Common myeloid progenitor, CD34-positive (primary cell): ENCODE results near the gene CDRT4.

Experiments
- CTCF ChIA-PET: fragments of 350-600 bp; sonication (Branson Sonifier 250); formaldehyde crosslinking; loops from one replicate; lab custom pipeline; 2021; ENCODE audit warnings: antibody characterized with exemption; lab: Charles Lee
- POLR2A ChIA-PET: fragments of 350-600 bp; sonication (Branson Sonifier 250); formaldehyde crosslinking; loops from one replicate; lab custom pipeline; 2021; ENCODE audit warnings: antibody characterized with exemption; lab: Charles Lee
- DNase-seq, 3 donors: peaks; one replicate each; pipeline versions ENCODE4 v3.0.0 to v3.0.0-alpha.2; 2013
- H3K27ac ChIP-seq, 2 experiments: 1 replicate in 1 of 2; 2 replicates in 1 of 2; pipeline ENCODE4 v1.7.0; 2013; ENCODE audit warnings: inconsistent platforms in 2 of 2, low read length in 2 of 2, mild to moderate bottlenecking in 2 of 2, low read depth in 1 of 2, moderate library complexity in 1 of 2; ENCODE audit not compliant: severe bottlenecking in 2 of 2, insufficient read depth in 1 of 2, poor library complexity in 1 of 2
- H3K27me3 ChIP-seq, 5 experiments: replicated peaks in 2 of 5; 1 replicate in 3 of 5; 2 replicates in 2 of 5; pipeline versions ENCODE4 v1.6.1 to v1.7.0; 2013; ENCODE audit warnings: low read length in 4 of 5, mild to moderate bottlenecking in 2 of 5, moderate library complexity in 2 of 5, inconsistent platforms in 1 of 5; ENCODE audit not compliant: insufficient read depth in 5 of 5, control insufficient read depth in 4 of 5
- H3K36me3 ChIP-seq, 4 experiments: 1 replicate in 2 of 4; 2 replicates in 2 of 4; pipeline versions ENCODE4 v1.6.1 to v1.7.0; 2013; ENCODE audit warnings: low read length in 3 of 4, control low read depth in 1 of 4, mild to moderate bottlenecking in 1 of 4; ENCODE audit not compliant: control insufficient read depth in 4 of 4, insufficient read depth in 4 of 4
- H3K4me1 ChIP-seq, 4 experiments: 1 replicate in 3 of 4; 2 replicates in 1 of 4; pipeline versions ENCODE4 v1.6.1 to v1.7.1; 2013; ENCODE audit warnings: low read length in 3 of 4, mild to moderate bottlenecking in 3 of 4, control low read depth in 1 of 4, inconsistent platforms in 1 of 4, moderate library complexity in 1 of 4; ENCODE audit not compliant: control insufficient read depth in 4 of 4, insufficient read depth in 4 of 4; ENCODE audit errors: control extremely low read depth in 1 of 4
- H3K4me3 ChIP-seq, 7 experiments: 1 replicate in 4 of 7; 2 replicates in 3 of 7; pipeline versions ENCODE4 v1.5.1 to v1.7.0; 2013; ENCODE audit warnings: mild to moderate bottlenecking in 7 of 7, low read length in 6 of 7, moderate library complexity in 6 of 7, inconsistent platforms in 2 of 7, low read depth in 2 of 7, control low read depth in 1 of 7; ENCODE audit not compliant: insufficient read depth in 4 of 7, control insufficient read depth in 1 of 7; ENCODE audit errors: extremely low read depth in 1 of 7
- H3K9me3 ChIP-seq, 5 experiments: 1 replicate in 4 of 5; 2 replicates in 1 of 5; pipeline versions ENCODE4 v1.6.1 to v1.7.1; 2013; ENCODE audit warnings: low read length in 4 of 5, mild to moderate bottlenecking in 2 of 5, inconsistent platforms in 1 of 5, low read depth in 1 of 5, moderate library complexity in 1 of 5; ENCODE audit not compliant: control insufficient read depth in 4 of 5, insufficient read depth in 2 of 5; ENCODE audit errors: control extremely low read depth in 1 of 5
- WGBS: methylation state at CpG from one replicate; pipeline ENCODE4 v1.1.5; 2013; ENCODE audit not compliant: insufficient coverage; 5-methylcytosine and 5-hydroxymethylcytosine counted together

The CDRT4 gene

DNA sequence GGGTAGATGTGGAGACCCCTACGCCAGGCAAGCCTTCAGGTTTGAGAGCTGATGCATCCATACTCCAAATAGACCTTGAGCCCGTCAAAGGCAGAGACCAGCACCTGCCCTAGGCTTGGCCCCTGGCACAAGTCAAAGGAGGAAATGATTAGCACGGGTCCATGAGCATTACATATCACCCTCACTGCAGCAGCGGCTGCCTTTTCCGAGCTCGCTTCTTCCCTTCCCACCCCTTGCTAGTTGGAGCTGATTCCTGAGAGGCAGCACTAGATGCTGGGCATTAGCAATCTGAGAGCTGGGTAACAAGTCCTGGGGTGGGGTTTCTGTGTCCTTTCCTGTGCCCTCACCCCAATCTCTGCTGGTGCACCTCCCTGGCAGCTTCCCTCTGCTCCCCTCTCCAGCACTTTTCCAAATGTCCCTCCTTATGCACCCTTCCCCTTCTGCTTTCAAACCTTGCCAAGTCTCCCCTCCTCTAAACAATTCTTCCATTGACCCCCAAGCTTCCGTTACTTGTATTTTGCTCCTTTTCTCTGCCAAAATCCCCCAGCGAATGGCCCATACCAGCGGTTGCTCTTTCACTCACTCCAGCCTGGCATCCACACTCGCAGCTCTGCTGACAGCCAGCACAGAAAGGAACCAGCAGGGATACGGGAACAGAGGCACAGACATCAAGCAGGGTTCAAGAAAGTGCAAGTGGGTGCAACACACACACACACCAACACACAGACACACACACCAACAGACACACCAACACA is 3.0 kb downstream of the CDRT4 start:
- peak in 1 of 3 donors; percentile 12 for DNase-seq
- CTCF ChIA-PET, result no interaction called here
- no peak overlapping the region for H3K27ac ChIP-seq
- no peaks in the 10 kb centered on the region for H3K27me3 ChIP-seq
- H3K9me3 ChIP-seq, result peaks cover 0 to 3% (median 0%) of the 10 kb centered on the region in 5 experiments
- no peaks in the 10 kb centered on the region for H3K4me1 ChIP-seq
- POLR2A ChIA-PET, result no interaction called here
- no peak overlapping the region for H3K4me3 ChIP-seq
- no peaks in the 10 kb centered on the region for H3K36me3 ChIP-seq
- WGBS, result 90% methylated on average over 5 of the region's 11 CpGs

DNA sequence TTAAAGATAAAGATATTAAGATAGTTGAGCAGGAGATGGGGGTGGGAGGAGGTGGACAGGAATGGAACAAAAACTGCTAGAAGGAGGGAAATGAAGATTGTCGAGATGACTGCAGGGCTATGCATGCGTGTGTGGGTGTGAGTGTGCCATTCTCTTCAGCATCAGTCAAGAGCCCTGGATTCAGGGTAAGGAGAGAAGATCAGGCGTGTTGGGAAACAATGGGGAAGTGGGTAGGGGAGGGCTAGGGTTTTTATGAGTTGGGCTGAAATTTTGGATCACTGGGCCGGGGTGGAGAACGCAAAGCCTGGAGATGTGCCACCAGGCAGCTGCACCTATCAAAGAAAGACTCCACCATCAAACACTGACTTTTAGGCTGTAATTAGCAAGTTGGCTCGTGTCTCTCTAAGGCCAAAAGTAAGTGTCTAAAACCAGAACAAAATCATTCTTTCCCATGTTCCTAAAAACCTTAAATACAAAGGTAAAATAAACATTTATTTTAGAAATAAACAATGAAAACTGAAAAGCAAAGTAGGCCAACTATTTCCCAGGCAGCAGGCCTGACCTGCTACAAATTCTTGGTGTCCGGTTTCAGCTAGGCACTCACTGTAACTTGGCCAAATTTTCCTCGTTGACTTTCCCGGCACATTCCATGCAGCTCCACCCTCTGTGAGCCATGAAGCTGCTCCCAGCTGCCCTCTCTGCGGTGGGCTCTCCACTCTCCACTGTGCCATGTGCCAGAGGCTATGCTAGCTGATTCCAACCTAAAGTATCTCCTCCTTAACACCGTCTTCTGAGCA is 4.2 kb downstream of the CDRT4 start:
- 100% methylated on average over 6 of the region's 11 CpGs for WGBS
- no peak overlapping the region for H3K27ac ChIP-seq
- no peaks in the 10 kb centered on the region for H3K36me3 ChIP-seq
- H3K27me3 ChIP-seq, result no peaks in the 10 kb centered on the region
- no peak overlapping the region for H3K4me3 ChIP-seq
- peaks cover 0 to 3% (median 0%) of the 10 kb centered on the region in 5 experiments for H3K9me3 ChIP-seq
- CTCF ChIA-PET, result interaction anchor here (1.4 kb wide), 1 partner anchor 52 kb away, joined by 3 read pairs; no protein-coding TSS in a partner anchor
- POLR2A ChIA-PET, result no interaction called here
- no peak for DNase-seq
- no peaks in the 10 kb centered on the region for H3K4me1 ChIP-seq

DNA sequence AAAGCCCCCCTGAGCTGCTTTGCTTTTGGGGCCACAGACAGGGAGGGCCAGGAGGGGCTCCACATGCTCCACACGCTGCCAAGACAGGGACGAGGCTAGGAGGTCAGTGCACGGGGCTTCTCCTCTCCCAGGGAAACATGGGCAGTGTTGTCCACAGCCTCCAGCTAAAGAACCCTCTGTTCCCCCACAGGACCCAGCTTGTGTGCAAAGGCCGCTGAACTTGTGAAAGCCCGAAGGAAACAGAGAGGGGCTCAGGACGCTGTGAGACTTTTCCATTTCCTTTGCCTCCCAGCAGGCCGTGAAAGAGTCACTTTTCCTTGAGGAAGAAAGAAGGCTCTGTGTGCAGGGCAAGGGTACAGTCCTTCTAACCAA is 9.7 kb downstream of the CDRT4 start:
- no peak overlapping the region for H3K27ac ChIP-seq
- CTCF ChIA-PET, result no interaction called here
- 100% methylated on average over 7 of the region's 7 CpGs for WGBS
- H3K9me3 ChIP-seq, result peaks cover 0 to 14% (median 4%) of the 10 kb centered on the region in 5 experiments
- peaks cover 2 to 9% (median 5%) of the 10 kb centered on the region in 4 experiments for H3K36me3 ChIP-seq
- no peaks in the 10 kb centered on the region for H3K27me3 ChIP-seq
- H3K4me3 ChIP-seq, result no peak overlapping the region
- H3K4me1 ChIP-seq, result no peaks in the 10 kb centered on the region
- DNase-seq, result no peak
- POLR2A ChIA-PET, result no interaction called here

DNA sequence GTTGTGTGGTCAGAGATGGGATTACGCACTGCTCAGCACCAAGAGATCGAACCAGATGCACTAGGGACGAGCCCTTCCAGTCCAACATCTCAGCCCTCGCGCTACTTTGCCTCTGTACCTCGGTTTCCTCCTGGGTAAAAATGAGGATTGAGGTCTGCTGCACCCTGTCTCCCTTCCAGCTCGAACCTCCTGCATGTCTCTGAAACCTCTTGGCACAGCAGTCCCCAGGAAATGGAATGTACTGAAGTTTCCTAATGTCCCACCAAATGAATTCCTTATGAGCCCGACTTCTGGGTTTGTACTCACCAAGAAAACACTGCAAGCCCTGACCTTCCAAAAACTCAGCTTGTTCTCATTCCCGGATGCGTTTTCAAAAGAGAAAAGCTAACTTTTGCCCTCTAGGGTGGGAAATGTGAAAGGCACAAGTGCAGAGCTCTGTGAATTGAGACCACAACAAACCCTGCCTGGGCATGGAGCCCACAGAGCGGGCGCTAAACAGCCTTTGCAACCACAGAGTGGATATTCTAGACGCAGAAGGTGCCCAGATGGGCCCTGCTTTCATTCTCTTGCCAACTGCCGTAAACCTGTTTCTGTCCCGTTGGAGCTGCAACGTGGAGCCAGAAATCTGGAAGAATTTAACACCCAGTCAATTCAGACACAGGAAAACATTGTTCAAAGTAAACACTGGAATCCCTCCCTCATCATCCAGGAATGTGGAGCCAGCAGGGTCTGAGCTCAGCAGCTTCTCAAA is 10.3 kb downstream of the CDRT4 start:
- no peak overlapping the region for H3K27ac ChIP-seq
- no peak overlapping the region for H3K4me3 ChIP-seq
- peaks cover 0 to 14% (median 4%) of the 10 kb centered on the region in 5 experiments for H3K9me3 ChIP-seq
- 95% methylated on average over 13 of the region's 16 CpGs for WGBS
- no peaks in the 10 kb centered on the region for H3K4me1 ChIP-seq
- ChIA-PET POLR2A (interaction anchor here (0.5 kb wide), 1 partner anchor 10 kb away, joined by 3 read pairs; no protein-coding TSS in a partner anchor), CTCF (no interaction called here)
- no peak for DNase-seq
- H3K36me3 ChIP-seq, result peaks cover 2 to 15% (median 5%) of the 10 kb centered on the region in 4 experiments
- no peaks in the 10 kb centered on the region for H3K27me3 ChIP-seq

DNA sequence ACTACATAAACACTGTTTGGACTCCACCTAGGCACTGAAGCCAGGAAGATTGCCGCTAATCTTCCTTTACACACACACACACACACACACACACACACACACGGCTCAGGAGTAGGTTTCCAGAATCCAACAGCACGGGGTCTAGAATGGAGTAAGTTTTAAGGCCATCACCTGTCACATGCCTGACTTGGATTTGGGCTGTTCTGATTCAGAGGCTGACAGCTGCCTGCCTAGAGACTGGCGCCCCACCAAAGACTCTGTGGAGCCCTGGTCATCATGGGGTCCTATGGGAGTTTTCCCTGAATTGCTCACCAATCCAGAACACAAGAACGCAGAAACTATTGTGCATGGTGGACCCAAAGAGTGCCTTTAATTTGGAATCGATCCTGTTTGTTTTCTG is 10.9 kb downstream of the CDRT4 start:
- Histone ChIP-seq H3K4me3 (no peak overlapping the region), H3K4me1 (no peaks in the 10 kb centered on the region), H3K36me3 (peaks cover 2 to 16% (median 5%) of the 10 kb centered on the region in 4 experiments), H3K27me3 (no peaks in the 10 kb centered on the region), H3K27ac (no peak overlapping the region), H3K9me3 (peaks cover 0 to 14% (median 4%) of the 10 kb centered on the region in 5 experiments)
- ChIA-PET CTCF (no interaction called here), POLR2A (interaction anchor here (0.5 kb wide), 1 partner anchor 11 kb away, joined by 3 read pairs; no protein-coding TSS in a partner anchor)
- no peak for DNase-seq
- WGBS, result 100% methylated on average over 4 of the region's 6 CpGs

DNA sequence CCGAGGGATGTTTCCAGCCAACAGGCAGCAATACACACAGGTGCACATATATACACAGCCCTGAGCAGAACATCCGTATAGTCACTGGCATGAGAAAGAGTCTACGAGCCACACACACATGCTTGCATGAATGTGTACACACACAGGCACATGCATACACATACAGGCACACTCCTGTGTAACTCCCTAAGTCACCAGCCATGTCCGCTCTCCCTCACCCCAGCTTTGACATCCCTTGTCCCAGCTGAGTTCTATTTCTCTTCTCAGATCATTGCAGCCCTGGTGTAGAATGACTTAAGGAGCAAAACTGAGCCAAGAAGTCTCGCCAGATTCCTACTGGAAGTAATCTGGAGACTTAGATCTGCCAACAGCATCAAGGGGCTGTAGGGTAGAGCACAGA is 13.1 kb downstream of the CDRT4 start:
- ChIA-PET POLR2A (no interaction called here), CTCF (no interaction called here)
- peaks cover 0 to 11% (median 4%) of the 10 kb centered on the region in 5 experiments for H3K9me3 ChIP-seq
- H3K4me3 ChIP-seq, result no peak overlapping the region
- H3K4me1 ChIP-seq, result no peaks in the 10 kb centered on the region
- H3K36me3 ChIP-seq, result peaks cover 2 to 16% (median 5%) of the 10 kb centered on the region in 4 experiments
- H3K27me3 ChIP-seq, result no peaks in the 10 kb centered on the region
- 100% methylated on average over 4 of the region's 5 CpGs for WGBS
- H3K27ac ChIP-seq, result no peak overlapping the region
- no peak for DNase-seq
